Neural cell (in vitro differentiated cells): ENCODE data around the gene TSPAN15. TPM values are rescaled to one million over a fixed set of nuclear protein-coding genes. Genes with fewer than 3 reads are reported as not detected.

Experiments
- H2AFZ ChIP-seq: fragments of 200-600, 300-800 bp; sonication (generic), shearing (Covaris generic); 2 replicates; pipeline ENCODE4 v1.6.0; 2014; ENCODE audit warnings: low read depth, mild to moderate bottlenecking, antibody characterized with exemption, low read length, moderate library complexity
- H3F3A ChIP-seq: fragments of 200-600 bp; shearing (Covaris generic); 2 replicates; pipeline ENCODE4 v1.6.1; 2016; ENCODE audit warnings: mild to moderate bottlenecking, moderate library complexity, mixed read lengths, antibody characterized with exemption, low read length; ENCODE audit not compliant: insufficient read depth, poor library complexity, severe bottlenecking
- H3K27ac ChIP-seq: fragments of 200-600, 300-800 bp; sonication (generic), shearing (Covaris generic); 2 replicates; pipeline ENCODE4 v1.5.1; 2014; ENCODE audit warnings: mild to moderate bottlenecking, low read length, moderate library complexity
- H3K27me3 ChIP-seq: fragments of 300-800, 200-600 bp; sonication (generic), shearing (Covaris generic); 2 replicates; pipeline ENCODE4 v1.6.0; 2014; ENCODE audit warnings: mild to moderate bottlenecking, low read depth, low read length, moderate library complexity; ENCODE audit not compliant: insufficient read depth
- H3K36me3 ChIP-seq: fragments of 300-800, 200-600 bp; sonication (generic), shearing (Covaris generic); 2 replicates; pipeline ENCODE4 v1.5.1; 2014; ENCODE audit warnings: mild to moderate bottlenecking, antibody characterized with exemption, low read length, moderate library complexity; ENCODE audit not compliant: insufficient read depth
- H3K4me2 ChIP-seq: fragments of 300-800, 200-600 bp; sonication (generic), shearing (Covaris generic); 2 replicates; pipeline ENCODE4 v1.6.0; 2014; ENCODE audit warnings: mild to moderate bottlenecking, low read length
- H3K4me3 ChIP-seq: fragments of 300-800, 200-600 bp; sonication (generic), shearing (Covaris generic); 2 replicates; pipeline ENCODE4 v1.5.1; 2014; ENCODE audit warnings: mild to moderate bottlenecking, low read length, moderate library complexity
- H3K79me2 ChIP-seq: fragments of 200-600 bp; shearing (Covaris generic); replicated peaks from 2 replicates; pipeline ENCODE4 v1.6.0; 2014; ENCODE audit warnings: mild to moderate bottlenecking, low read length, moderate library complexity; ENCODE audit not compliant: insufficient read depth
- H3K9ac ChIP-seq: fragments of 300-800, 200-600 bp; sonication (generic), shearing (Covaris generic); 2 replicates; pipeline ENCODE4 v1.6.1; 2016; ENCODE audit warnings: mild to moderate bottlenecking, low read length, mixed read lengths
- H3K9me2 ChIP-seq: fragments of 200-600 bp; shearing (Covaris generic); 2 replicates; pipeline ENCODE4 v1.6.1; 2016; ENCODE audit warnings: mild to moderate bottlenecking, low read length, mixed read lengths; ENCODE audit not compliant: insufficient read depth
- H3K9me3 ChIP-seq: fragments of 200-600, 300-800 bp; sonication (generic), shearing (Covaris generic); 2 replicates; pipeline ENCODE4 v1.6.1; 2016; ENCODE audit warnings: mild to moderate bottlenecking, mixed run types, low read length, moderate library complexity, mixed read lengths
- H4K20me1 ChIP-seq: fragments of 200-600 bp; shearing (Covaris generic); 2 replicates; pipeline ENCODE4 v1.6.1; 2016; ENCODE audit warnings: mild to moderate bottlenecking, mixed run types; ENCODE audit not compliant: insufficient read depth
- CTCF ChIP-seq: fragments of 450-650 bp; IDR thresholded peaks from 2 replicates; pipeline ENCODE4 v1.5.1; 2014; ENCODE audit warnings: antibody characterized with exemption, mild to moderate bottlenecking, moderate library complexity; ENCODE audit not compliant: poor library complexity, severe bottlenecking
- EP300 ChIP-seq: fragments of 450-650 bp; conservative IDR thresholded peaks from 2 replicates; pipeline ENCODE4 v1.6.1; 2014; ENCODE audit warnings: antibody characterized with exemption, mild to moderate bottlenecking, moderate library complexity; ENCODE audit not compliant: poor library complexity, severe bottlenecking
- EZH2 ChIP-seq: fragments of 200-600, 300-800 bp; shearing (Covaris generic), sonication (generic); IDR thresholded peaks from 2 replicates; pipeline ENCODE4 v1.6.1; 2014; ENCODE audit warnings: antibody characterized with exemption, low read length, borderline replicate concordance, mild to moderate bottlenecking; ENCODE audit not compliant: insufficient read depth, poor library complexity, severe bottlenecking
- MXI1 ChIP-seq: fragments of 450-650 bp; conservative IDR thresholded peaks from 2 replicates; pipeline ENCODE4 v1.6.1; 2014; ENCODE audit warnings: antibody characterized with exemption, mild to moderate bottlenecking; ENCODE audit not compliant: poor library complexity, severe bottlenecking
- POLR2AphosphoS5 ChIP-seq: IDR thresholded peaks from 2 replicates; pipeline ENCODE4 v1.6.1; 2012
- RAD21 ChIP-seq: fragments of 450-650 bp; conservative IDR thresholded peaks from 2 replicates; pipeline ENCODE4 v1.6.1; 2014; ENCODE audit warnings: antibody characterized with exemption, mild to moderate bottlenecking, moderate library complexity
- REST ChIP-seq: IDR thresholded peaks from 2 replicates; pipeline ENCODE4 v1.6.1; 2012; ENCODE audit warnings: borderline replicate concordance
- SMC3 ChIP-seq: fragments of 450-650 bp; conservative IDR thresholded peaks from 2 replicates; pipeline ENCODE4 v1.6.1; 2014; ENCODE audit warnings: antibody characterized with exemption, mild to moderate bottlenecking, moderate library complexity; ENCODE audit not compliant: poor library complexity
- TAF1 ChIP-seq: IDR thresholded peaks from 2 replicates; pipeline ENCODE4 v1.6.1; 2012; ENCODE audit warnings: low read depth
- polyA plus RNA-seq: library from polyadenylated mRNA; depleted of rRNA; stranded (reverse); fragments of >200 nt; gene quantifications from 2 replicates; pipeline ENCODE4 v1.2.3, GENCODE V29; 2014

The TSPAN15 gene
- polyA plus RNA-seq, 1 donor from 2014 or later, result 1.2 TPM

GRCh38 chr10:69475433-69475830 lies 24.2 kb downstream of the TSPAN15 start:
- no peak for TF ChIP-seq EP300
- no peak for TF ChIP-seq TAF1
- no peak for TF ChIP-seq CTCF
- TF ChIP-seq MXI1, result no peak
- TF ChIP-seq SMC3, result no peak
- TF ChIP-seq RAD21, result no peak
- TF ChIP-seq REST, result no peak
- no peak for TF ChIP-seq EZH2
- TF ChIP-seq POLR2AphosphoS5, result no peak
- H3K27ac ChIP-seq, result no peak overlapping the region
- no peaks in the 10 kb centered on the region for H3K36me3 ChIP-seq
- no peak overlapping the region for H3K4me2 ChIP-seq
- no peaks in the 10 kb centered on the region for H3F3A ChIP-seq
- H4K20me1 ChIP-seq, result no peaks in the 10 kb centered on the region
- H2AFZ ChIP-seq, result no peak overlapping the region
- no peaks in the 10 kb centered on the region for H3K79me2 ChIP-seq
- H3K9ac ChIP-seq, result no peak overlapping the region
- no peaks in the 10 kb centered on the region for H3K9me2 ChIP-seq
- no peaks in the 10 kb centered on the region for H3K9me3 ChIP-seq
- H3K4me3 ChIP-seq, result no peak overlapping the region
- H3K27me3 ChIP-seq, result no peaks in the 10 kb centered on the region

GRCh38 chr10:69477968-69478597 lies 26.8 kb downstream of the TSPAN15 start:
- H3K36me3 ChIP-seq, result no peaks in the 10 kb centered on the region
- H3K4me2 ChIP-seq, result no peak overlapping the region
- no peak overlapping the region for H2AFZ ChIP-seq
- no peak overlapping the region for H3K27ac ChIP-seq
- no peaks in the 10 kb centered on the region for H4K20me1 ChIP-seq
- no peaks in the 10 kb centered on the region for H3F3A ChIP-seq
- H3K79me2 ChIP-seq, result no peaks in the 10 kb centered on the region
- no peak overlapping the region for H3K9ac ChIP-seq
- TF ChIP-seq RAD21, result no peak
- no peak for TF ChIP-seq REST
- no peak for TF ChIP-seq MXI1
- TF ChIP-seq CTCF, result no peak
- no peak for TF ChIP-seq POLR2AphosphoS5
- no peak for TF ChIP-seq EP300
- TF ChIP-seq TAF1, result no peak
- no peak for TF ChIP-seq SMC3
- no peak for TF ChIP-seq EZH2
- H3K9me2 ChIP-seq, result no peaks in the 10 kb centered on the region
- no peak overlapping the region for H3K4me3 ChIP-seq
- no peaks in the 10 kb centered on the region for H3K9me3 ChIP-seq
- H3K27me3 ChIP-seq, result no peaks in the 10 kb centered on the region
